RPMI7951 (cell line): ENCODE data around the gene TBC1D24. TPM values are rescaled to one million over a fixed set of nuclear protein-coding genes. Genes with fewer than 3 reads are reported as not detected.
"Not testable (repeated sequence)": the region's sequence is repeated elsewhere in the genome, so short reads cannot be mapped to it uniquely, and the experiment has no call there.

Experiments used
- DNase-seq: peaks from one replicate; pipeline ENCODE4 v3.0.0-alpha.2; 2012; ENCODE audit warnings: low read depth
- total RNA-seq: library from RNA; depleted of rRNA; stranded (reverse); fragments of >200 nt; shearing (Covaris generic); gene quantifications from 2 replicates; pipeline ENCODE4 v1.2.3, GENCODE V29; 2014

Gene TBC1D24
- total RNA-seq, 1 experiment from 2014 or later, result 4.4 TPM

DNA sequence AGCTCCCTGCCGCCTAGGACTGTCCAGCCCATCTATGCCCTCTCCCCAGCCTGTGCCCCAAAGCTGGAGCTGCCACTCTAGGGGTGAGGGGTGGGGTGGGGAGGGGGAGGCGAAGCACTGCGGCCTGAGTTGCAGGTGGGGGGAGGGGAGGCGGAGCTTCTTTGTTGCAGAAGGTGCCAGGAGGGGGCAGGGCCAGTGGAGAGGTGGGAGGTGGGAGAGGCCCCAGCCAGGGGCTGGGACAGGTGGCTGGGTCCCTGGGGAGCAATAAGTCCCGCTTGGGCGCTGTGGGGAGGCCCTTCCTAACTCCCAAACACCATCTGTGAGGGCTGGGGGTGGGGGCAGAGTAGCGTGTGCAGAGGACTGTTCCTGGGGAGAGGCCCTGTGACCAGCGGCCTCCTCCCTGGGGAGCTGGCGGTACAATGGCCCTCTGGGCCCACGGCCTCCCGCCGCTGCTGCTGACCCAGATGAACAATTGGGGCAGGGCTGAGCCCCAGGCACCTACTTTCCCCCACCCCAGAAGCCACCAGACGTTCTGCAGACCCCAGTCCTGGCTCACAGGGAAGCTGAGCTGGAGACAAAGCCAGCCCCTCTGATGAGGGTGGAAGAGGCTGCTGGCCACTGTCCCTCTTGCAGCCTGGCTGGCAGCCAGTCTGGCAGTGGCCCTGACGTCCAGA, 6.1 kb upstream of the TBC1D24 start:
- DNase-seq, result no peak

DNA sequence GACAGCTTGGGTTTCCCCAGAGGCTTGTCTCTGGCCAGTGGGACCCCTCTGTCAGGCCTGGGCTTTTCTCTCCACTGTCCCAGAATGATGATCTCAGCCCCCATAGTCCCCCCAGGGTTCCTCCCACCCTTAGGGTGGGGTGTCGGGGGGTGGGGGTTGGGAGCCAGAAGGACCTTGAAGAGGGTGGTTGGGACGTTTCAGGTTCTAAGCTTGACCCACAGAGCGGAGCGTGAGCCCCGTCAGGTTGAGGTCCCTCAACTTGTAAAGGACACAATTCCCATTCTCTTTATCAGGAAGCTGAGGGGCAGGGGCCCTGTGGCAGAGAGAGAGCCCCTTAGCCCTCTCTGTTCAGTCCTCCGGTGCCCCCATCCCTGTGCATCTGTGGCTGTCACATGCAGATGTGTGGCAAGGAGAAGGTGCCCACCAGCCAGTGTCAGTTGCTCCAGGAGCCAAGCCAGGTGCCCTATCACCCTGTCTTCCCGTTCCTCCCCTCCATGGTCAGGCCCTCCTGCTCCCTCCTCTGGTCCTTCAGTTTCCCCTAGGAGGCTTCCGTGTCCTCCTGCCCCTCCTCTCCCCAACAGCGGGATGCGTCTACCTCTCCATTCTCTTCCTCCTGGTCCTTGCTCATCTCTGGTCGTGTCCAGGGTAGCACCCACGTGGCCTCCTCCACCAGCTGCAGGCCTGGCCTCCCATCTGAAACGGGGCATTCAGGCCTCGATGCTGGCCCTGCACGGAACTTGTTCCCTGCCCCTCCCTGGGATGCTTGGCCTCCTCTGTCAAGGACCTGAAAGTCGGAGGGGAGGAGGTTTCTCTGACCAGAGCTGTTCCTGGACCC, 5.3 kb upstream of the TBC1D24 start:
- no peak for DNase-seq

DNA sequence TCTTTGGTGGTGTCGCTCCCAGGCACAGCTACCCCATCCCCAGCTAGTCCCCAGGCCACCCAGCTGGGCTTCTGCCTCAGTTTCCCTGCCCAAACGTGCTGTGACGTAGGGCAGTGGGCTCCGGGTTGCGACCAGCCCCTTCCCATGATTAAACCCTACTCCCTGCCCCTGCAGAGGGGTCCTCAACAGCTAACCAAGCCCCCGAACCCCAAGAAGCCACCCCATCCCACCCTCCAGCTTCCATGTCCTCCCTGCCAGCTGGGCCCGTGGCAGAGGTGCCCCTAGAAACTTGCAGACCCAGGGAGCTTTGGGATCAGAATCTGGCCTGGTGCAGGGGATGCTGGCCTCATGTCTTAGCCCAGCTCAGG, 4.7 kb upstream of the TBC1D24 start:
- no peak for DNase-seq

DNA sequence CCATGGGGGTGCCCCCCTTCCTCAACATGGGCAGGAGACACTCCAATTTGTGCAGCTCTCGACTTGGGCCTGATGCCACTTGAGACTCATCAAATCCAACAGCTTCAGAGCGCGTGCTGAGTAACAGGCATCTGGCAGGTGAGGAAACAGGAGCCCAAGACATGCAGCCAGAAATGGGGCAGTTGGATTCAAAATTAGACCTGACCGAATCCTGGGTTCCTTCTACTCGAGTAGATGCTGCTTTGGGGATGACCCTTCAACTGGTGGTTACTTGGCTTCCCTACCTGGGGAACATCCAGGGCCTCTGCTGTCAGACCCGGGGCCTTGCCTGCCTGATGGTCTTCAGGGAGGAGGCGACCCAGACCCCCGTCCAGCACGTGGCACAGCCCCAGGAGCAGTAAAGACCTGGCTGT, 4.3 kb upstream of the TBC1D24 start:
- no peak for DNase-seq

DNA sequence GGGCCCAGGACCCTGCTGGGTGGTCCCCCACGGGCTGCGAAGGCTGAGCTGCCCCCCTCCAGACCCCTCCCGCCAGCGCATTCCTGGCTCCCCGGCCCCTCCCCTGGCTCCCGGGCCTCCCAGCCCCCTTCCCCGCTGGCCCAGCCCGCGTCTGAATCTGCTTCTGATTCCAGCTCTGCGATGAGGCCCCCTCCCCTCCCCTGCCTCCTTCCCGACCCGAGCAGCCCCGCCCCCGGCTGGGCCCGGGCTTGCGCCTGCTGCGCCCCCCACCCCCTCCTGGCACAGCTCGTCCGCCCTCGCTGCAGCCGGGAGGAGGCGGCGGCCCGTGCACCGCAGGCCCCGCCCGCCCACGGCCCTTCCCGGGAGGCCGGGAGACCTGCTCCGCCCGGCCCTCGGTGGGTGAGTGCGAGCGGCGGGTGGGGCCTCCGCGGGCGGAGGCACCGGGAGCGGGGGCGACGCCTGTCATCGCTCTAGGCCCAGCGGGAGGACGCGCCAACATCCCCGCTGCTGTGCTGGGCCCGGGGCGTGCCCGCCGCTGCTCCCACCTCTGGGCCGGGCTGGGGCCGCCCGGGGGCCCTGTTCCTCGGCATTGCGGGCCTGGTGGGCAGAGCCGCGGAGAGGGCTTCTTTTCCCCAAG, 3.8 kb upstream of the TBC1D24 start, which contains the start of gene NTN3:
Gene NTN3, plus strand, starts transcription at position 282 of the 637 bp plus-strand sequence. CDS start 405 bp downstream, outside the sequence.
- DNase-seq, result no peak

DNA sequence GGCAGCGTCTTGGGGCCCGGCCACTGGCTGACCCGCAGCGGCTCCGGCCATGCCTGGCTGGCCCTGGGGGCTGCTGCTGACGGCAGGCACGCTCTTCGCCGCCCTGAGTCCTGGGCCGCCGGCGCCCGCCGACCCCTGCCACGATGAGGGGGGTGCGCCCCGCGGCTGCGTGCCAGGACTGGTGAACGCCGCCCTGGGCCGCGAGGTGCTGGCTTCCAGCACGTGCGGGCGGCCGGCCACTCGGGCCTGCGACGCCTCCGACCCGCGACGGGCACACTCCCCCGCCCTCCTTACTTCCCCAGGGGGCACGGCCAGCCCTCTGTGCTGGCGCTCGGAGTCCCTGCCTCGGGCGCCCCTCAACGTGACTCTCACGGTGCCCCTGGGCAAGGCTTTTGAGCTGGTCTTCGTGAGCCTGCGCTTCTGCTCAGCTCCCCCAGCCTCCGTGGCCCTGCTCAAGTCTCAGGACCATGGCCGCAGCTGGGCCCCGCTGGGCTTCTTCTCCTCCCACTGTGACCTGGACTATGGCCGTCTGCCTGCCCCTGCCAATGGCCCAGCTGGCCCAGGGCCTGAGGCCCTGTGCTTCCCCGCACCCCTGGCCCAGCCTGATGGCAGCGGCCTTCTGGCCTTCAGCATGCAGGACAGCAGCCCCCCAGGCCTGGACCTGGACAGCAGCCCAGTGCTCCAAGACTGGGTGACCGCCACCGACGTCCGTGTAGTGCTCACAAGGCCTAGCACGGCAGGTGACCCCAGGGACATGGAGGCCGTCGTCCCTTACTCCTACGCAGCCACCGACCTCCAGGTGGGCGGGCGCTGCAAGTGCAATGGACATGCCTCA, 3.1 kb upstream of the TBC1D24 start:
- DNase-seq, result no peak

DNA sequence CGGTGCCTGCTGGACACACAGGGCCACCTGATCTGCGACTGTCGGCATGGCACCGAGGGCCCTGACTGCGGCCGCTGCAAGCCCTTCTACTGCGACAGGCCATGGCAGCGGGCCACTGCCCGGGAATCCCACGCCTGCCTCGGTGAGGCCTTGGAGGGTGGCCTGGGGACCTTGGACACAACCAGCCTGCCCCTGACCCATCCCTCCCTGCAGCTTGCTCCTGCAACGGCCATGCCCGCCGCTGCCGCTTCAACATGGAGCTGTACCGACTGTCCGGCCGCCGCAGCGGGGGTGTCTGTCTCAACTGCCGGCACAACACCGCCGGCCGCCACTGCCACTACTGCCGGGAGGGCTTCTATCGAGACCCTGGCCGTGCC, 2.5 kb upstream of the TBC1D24 start:
- DNase-seq, result no peak

DNA sequence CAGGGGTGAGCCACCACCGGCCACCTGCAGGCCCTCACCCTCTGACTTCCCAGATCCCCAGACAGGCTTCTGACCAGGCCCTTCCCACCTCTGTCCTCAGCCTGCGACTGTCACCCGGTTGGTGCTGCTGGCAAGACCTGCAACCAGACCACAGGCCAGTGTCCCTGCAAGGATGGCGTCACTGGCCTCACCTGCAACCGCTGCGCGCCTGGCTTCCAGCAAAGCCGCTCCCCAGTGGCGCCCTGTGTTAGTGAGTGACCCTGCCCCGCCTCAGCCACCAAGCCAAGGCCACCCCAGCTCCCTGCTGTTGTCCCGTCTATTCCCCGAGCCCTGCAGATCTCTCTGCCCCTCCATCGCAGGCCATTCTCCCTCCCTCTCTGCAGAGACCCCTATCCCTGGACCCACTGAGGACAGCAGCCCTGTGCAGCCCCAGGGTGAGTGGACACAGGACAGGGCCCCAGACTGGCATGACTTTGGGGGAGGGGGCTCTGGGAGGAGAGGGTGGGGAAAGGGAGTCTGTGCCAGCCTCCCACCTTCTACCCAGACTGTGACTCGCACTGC, 2.0 kb upstream of the TBC1D24 start:
- no peak for DNase-seq

DNA sequence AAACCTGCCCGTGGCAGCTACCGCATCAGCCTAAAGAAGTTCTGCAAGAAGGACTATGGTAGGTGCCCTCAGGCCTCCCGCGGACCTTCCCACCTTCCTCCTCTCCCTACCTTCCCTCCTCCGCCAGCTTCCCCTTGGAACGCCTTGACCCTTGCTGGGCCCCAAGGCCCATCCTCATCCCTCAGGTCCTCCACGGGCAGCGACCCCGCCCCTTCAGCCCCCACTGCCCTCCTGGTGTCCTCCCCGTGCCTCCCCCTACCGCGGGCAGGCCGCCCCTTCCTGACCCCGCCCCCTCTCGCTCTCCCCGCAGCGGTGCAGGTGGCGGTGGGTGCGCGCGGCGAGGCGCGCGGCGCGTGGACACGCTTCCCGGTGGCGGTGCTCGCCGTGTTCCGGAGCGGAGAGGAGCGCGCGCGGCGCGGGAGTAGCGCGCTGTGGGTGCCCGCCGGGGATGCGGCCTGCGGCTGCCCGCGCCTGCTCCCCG, 1.4 kb upstream of the TBC1D24 start:
- no peak for DNase-seq

DNA sequence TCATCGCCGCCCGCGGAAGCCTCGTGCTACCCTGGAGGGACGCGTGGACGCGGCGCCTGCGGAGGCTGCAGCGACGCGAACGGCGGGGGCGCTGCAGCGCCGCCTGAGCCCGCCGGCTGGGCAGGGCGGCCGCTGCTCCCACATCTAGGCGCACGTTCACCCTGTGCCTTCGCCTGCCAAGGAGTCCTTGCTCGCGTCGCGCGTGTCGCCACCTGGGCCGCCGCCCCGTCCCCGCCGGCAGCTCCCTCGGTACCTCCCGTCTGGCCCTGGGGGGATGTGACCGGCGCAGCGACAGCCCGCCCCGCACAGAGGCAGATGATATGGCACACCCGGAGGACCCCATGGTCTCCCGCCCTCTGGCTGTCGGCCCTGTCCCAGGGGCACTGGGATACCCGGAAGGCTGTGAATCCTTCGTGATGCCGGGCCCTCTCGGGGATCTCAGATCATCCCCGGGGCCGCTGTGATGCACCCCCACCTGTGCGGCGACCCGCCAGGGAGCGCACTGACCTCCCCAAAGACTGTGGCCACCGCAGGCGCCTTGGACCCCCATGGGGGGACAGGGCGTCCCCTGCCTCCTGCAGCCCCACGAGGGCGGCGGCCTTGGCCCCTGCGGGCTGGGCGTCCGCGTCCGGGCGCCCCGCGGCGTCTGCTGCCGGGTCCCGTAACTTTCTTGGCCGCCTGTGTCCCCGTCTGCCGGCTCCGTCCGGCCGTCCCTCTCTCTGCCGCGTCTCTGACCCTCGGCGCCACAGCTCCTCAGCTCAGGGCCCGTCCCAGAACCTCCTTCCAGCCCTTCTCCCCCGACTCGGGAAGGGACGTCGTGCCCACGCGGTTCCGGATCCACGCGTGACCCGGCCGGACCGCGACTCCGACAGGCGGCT, 689 bp upstream of the TBC1D24 start:
- peak; percentile 36 for DNase-seq

DNA sequence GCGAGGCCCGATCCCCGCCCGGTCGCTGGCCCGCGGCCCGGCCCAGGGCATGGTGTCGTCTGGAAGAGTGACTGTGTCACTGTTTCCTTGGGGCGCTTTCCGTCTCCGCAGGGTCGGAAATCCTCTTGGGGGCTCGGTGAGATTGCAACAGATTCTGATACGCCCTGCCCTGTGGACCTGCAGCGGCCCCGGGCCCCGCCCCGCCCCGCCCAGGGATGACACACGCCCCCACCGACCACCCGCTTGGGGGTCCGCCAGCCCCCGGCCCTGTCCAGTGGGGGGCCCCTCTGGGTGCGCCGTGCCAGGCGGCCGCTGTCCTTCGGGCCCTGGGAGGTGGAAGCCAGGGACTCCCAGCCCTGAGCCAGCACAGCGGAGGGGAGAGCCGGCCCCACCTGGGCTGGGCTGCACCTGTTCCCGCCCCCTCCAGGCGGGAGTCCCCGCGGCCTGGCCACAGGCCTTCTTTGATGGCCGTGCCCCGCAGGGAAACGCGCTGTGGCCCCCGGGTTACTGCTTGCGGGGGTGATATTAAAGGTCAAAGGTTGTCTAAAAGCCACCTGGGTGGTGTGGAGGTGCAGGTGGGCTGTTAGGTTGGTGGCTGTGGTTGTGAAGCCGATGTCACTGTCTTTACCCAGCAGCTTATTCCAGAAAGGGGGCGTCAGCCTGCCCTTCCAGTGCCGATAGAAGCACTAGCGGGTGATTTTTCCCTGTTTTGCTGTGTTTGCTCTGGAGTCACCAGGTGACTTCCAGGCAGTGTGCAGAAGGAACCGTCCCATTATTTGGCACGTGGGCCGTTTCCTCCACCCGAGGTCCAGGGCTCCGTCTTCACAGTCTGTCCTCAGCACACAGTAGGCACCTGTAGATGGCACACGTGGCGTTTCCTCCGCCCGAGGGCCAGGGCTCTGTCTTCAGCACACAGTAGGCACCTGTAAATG, 752 bp downstream of the TBC1D24 start:
- DNase-seq, result no peak

DNA sequence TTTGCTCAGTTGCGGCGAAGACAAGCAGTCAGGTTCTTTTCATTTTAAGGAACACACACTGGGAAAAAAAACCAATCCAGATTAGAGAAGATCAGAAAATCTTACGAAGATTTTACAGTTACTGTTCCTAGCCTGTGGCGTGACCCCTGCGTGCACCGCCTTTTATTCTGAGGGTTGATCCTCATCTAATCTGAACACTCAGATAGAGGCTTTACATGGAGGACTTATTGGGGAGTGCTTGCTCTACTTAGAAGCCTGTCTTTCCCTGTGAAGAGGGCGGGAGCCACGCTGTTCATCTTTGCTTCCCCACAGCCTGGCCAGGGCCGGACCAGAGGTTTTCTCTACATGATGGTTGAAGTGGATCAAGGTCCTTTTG, 1.4 kb downstream of the TBC1D24 start:
- no peak for DNase-seq

DNA sequence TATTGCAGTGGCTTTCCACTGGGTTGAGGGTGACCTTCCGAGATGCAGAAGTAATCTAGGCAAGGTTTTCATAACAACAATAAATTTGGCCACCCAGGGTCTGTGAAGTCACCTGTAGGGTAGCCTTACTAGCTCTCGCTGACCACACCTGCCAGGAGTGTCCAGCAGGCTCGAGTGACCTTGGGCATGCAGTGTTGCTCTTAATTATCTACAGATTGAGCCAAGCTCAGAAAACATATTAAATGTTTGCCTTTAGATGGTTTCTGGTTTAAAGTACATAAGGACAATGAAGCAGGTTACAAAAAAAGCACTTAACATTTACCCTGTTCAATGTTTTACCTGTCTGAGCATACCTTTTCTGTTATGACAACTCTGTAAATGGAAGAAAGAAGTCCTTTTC, 1.8 kb downstream of the TBC1D24 start:
- no peak for DNase-seq

DNA sequence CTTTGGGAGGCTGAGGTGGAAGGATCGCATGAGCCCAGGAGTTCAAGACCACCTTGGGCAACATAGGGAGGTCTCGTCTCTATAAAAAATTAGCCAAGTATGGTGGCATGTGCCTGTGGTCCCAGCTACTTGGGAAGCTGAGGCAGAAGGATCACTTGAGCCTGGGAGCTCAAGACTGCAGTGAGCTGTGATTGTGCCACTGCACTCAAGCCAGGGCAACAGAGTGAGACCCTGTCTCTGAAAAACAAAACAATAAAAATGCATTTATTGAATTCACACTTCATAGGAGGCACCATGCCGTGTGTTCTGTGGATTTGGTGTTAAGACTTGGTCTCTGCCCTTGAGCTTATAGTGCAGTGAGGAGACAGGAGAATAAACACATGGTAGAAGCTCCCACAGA, 2.4 kb downstream of the TBC1D24 start:
- DNase-seq, result no peak

DNA sequence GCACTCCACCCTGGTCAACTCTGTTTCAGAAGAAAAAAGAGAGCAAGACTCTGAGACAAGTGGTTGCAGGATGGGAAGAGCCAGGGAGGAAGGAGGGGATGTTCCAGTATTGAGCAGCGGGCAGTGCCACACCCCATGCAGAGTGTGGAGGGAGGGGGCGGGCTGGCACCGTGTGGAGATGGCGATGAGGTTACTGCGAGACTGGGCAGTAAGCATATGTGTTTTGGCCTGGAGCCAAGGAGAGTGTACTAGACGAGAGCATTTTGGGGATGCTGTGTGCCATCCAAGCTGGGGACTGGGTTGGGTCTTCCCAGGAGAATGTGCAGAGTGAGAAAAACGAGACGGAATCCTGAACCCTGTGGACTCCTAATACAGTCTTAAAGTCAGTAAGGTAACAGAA, 3.4 kb downstream of the TBC1D24 start:
- no peak for DNase-seq

DNA sequence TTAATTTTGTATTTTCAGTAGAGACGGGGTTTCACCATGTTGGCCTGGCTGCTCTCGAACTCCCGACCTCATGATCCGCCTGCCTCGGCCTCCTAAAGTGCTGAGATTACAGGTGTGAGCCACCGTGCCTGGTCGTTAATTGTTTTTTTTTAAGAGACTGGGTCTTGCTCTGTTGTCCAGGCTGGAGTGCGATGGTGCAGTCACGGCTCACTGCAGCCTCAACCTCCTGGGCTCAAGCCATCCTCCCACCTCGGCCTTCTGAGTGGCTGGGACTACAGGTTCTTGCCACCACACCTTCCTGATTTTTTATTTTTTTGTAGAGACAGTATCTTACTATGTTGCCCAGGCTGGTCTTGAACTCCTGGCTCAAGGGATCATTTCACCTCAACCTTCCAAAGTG, 5.1 kb downstream of the TBC1D24 start:
- DNase-seq, result not testable (repeated sequence)

DNA sequence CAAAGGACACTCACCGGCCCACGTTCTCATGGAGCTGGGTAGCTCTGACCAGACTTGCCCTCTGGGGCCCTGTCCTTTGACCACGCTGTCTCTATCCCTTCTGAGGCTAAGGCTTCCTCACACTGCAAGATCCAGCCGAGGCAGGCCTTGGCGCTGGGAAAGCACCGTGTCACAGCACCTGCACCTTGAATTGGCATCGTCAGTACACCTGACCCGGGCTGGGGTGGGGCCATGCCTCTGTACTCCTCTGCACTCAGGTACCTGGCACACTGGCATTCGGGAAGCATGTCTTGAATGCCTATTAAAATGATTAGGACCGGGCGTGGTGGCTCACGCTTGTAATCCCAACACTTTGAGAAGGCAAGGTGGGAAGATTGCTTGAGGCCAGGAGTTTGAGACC, 6.0 kb downstream of the TBC1D24 start:
- no peak for DNase-seq

DNA sequence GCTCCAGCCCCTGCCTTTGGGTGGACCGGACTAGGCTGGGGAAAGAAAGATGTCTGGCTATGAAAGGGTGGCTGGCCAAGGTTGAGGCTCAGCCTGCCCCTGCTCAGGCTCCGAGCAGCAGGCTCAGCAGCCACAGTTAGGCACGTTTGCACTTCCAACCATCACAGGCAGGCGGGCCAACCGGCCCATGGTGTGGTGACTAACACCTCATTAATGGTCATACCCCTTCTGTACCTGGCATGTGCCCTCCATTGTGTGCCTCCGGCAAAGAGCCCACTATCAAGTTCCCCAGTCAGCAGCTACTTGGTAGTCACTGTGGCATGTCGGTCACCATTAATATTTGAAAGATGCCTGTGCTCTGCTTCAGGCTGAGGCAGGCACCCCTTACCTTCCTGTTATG, 6.7 kb downstream of the TBC1D24 start:
- DNase-seq, result no peak

DNA sequence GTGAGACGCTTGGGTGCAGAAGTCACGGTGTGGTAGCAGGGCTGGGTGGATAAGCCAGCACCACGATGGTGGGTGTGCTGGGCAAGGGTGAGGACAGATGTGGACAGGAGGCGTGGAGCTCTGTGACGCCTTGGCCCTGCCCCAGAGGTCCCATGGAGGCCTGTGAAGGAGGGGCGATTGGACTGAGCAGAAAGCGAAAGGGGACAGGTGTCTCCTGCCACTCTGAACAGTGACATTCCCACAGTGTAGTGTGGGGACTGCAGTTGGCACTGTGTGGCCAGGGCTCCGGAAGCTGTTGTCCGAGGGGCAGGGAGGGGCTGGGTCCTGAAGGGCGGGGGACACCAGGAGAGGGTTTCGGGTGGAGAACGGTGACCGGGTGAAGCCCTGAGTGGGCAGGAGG, 7.3 kb downstream of the TBC1D24 start:
- no peak for DNase-seq
